Neuron (in vitro differentiated cells): ENCODE measurements around the gene PDCL3.

Experiments used
- H2AFZ ChIP-seq: one replicate; pipeline ENCODE4 v1.6.1; 2013; ENCODE audit warnings: low read depth, mild to moderate bottlenecking, inconsistent platforms, low read length, moderate library complexity
- H3K27me3 ChIP-seq: one replicate; pipeline ENCODE4 v1.6.1; 2013; ENCODE audit warnings: low read length; ENCODE audit not compliant: insufficient read depth
- H3K36me3 ChIP-seq: one replicate; pipeline ENCODE4 v1.6.1; 2013; ENCODE audit warnings: low read length; ENCODE audit not compliant: insufficient read depth
- H3K4me1 ChIP-seq: one replicate; pipeline ENCODE4 v1.6.1; 2013; ENCODE audit warnings: low read length; ENCODE audit not compliant: insufficient read depth
- H3K4me3 ChIP-seq: 2 replicates; pipeline ENCODE4 v1.5.1; 2013; ENCODE audit warnings: mild to moderate bottlenecking, low read length, moderate library complexity
- H3K9me3 ChIP-seq: one replicate; pipeline ENCODE4 v1.6.1; 2013; ENCODE audit warnings: low read length

PDCL3 gene

GRCh38 chr2:100606332-100606725 is 43.5 kb downstream of the PDCL3 start:
- no peak overlapping the region for H3K4me3 ChIP-seq
- H3K27me3 ChIP-seq, result no peaks in the 10 kb centered on the region
- H3K36me3 ChIP-seq, result no peaks in the 10 kb centered on the region
- no peaks in the 10 kb centered on the region for H3K4me1 ChIP-seq
- no peak overlapping the region for H2AFZ ChIP-seq
- H3K9me3 ChIP-seq, result no peaks in the 10 kb centered on the region

- no peaks in the 10 kb centered on the region for H3K36me3 ChIP-seq
- no peaks in the 10 kb centered on the region for H3K27me3 ChIP-seq
- no peak overlapping the region for H2AFZ ChIP-seq
- H3K9me3 ChIP-seq, result no peaks in the 10 kb centered on the region
- H3K4me3 ChIP-seq, result no peak overlapping the region
- no peaks in the 10 kb centered on the region for H3K4me1 ChIP-seq
Measured at GRCh38 chr2:100606726-100607343, 44.0 kb downstream of the PDCL3 start.

- no peaks in the 10 kb centered on the region for H3K36me3 ChIP-seq
- H3K27me3 ChIP-seq, result no peaks in the 10 kb centered on the region
- no peaks in the 10 kb centered on the region for H3K4me1 ChIP-seq
- no peak overlapping the region for H3K4me3 ChIP-seq
- H2AFZ ChIP-seq, result no peak overlapping the region
- H3K9me3 ChIP-seq, result no peaks in the 10 kb centered on the region
Measured at GRCh38 chr2:100610381-100610831, 47.6 kb downstream of the PDCL3 start.

GRCh38 chr2:100611079-100612029 is 48.6 kb downstream of the PDCL3 start:
- Histone ChIP-seq H3K4me3 (no peak overlapping the region), H3K27me3 (no peaks in the 10 kb centered on the region), H2AFZ (no peak overlapping the region), H3K36me3 (no peaks in the 10 kb centered on the region), H3K9me3 (no peaks in the 10 kb centered on the region), H3K4me1 (no peaks in the 10 kb centered on the region)

GRCh38 chr2:100612388-100613000 is 49.7 kb downstream of the PDCL3 start:
- Histone ChIP-seq H3K27me3 (no peaks in the 10 kb centered on the region), H3K4me3 (no peak overlapping the region), H2AFZ (no peak overlapping the region), H3K9me3 (no peaks in the 10 kb centered on the region), H3K4me1 (no peaks in the 10 kb centered on the region), H3K36me3 (no peaks in the 10 kb centered on the region)

GRCh38 chr2:100613719-100614118 is 50.9 kb downstream of the PDCL3 start:
- no peaks in the 10 kb centered on the region for H3K27me3 ChIP-seq
- H2AFZ ChIP-seq, result no peak overlapping the region
- H3K4me3 ChIP-seq, result no peak overlapping the region
- no peaks in the 10 kb centered on the region for H3K36me3 ChIP-seq
- H3K4me1 ChIP-seq, result no peaks in the 10 kb centered on the region
- no peaks in the 10 kb centered on the region for H3K9me3 ChIP-seq

- Histone ChIP-seq H2AFZ (no peak overlapping the region), H3K4me1 (no peaks in the 10 kb centered on the region), H3K9me3 (no peaks in the 10 kb centered on the region), H3K27me3 (no peaks in the 10 kb centered on the region), H3K36me3 (no peaks in the 10 kb centered on the region), H3K4me3 (no peak overlapping the region)
Measured at GRCh38 chr2:100614455-100615000, 51.7 kb downstream of the PDCL3 start.

GRCh38 chr2:100615471-100615870 is 52.7 kb downstream of the PDCL3 start:
- Histone ChIP-seq H3K9me3 (no peaks in the 10 kb centered on the region), H3K36me3 (no peaks in the 10 kb centered on the region), H3K4me3 (no peak overlapping the region), H2AFZ (no peak overlapping the region), H3K4me1 (no peaks in the 10 kb centered on the region), H3K27me3 (no peaks in the 10 kb centered on the region)

- no peak overlapping the region for H2AFZ ChIP-seq
- no peaks in the 10 kb centered on the region for H3K9me3 ChIP-seq
Measured at GRCh38 chr2:100615886-100616285, 53.1 kb downstream of the PDCL3 start.

GRCh38 chr2:100616841-100617390 is 54.1 kb downstream of the PDCL3 start:
- H2AFZ ChIP-seq, result no peak overlapping the region
- no peak overlapping the region for H3K4me3 ChIP-seq
- H3K27me3 ChIP-seq, result no peaks in the 10 kb centered on the region
- H3K36me3 ChIP-seq, result no peaks in the 10 kb centered on the region
- no peaks in the 10 kb centered on the region for H3K9me3 ChIP-seq
- no peaks in the 10 kb centered on the region for H3K4me1 ChIP-seq

More at GRCh38 chr2:100615886-100616285, 53.1 kb downstream of the PDCL3 start:
- no peak overlapping the region for H3K4me3 ChIP-seq
- no peaks in the 10 kb centered on the region for H3K36me3 ChIP-seq
- no peaks in the 10 kb centered on the region for H3K4me1 ChIP-seq
- H3K27me3 ChIP-seq, result no peaks in the 10 kb centered on the region

- no peaks in the 10 kb centered on the region for H3K36me3 ChIP-seq
- no peak overlapping the region for H2AFZ ChIP-seq
- no peaks in the 10 kb centered on the region for H3K4me1 ChIP-seq
- no peak overlapping the region for H3K4me3 ChIP-seq
- no peaks in the 10 kb centered on the region for H3K9me3 ChIP-seq
- no peaks in the 10 kb centered on the region for H3K27me3 ChIP-seq
Measured at GRCh38 chr2:100619951-100620350, 57.2 kb downstream of the PDCL3 start.

GRCh38 chr2:100620481-100620880 is 57.7 kb downstream of the PDCL3 start:
- Histone ChIP-seq H3K27me3 (no peaks in the 10 kb centered on the region), H3K9me3 (no peaks in the 10 kb centered on the region), H3K4me3 (no peak overlapping the region), H3K36me3 (no peaks in the 10 kb centered on the region), H2AFZ (no peak overlapping the region), H3K4me1 (no peaks in the 10 kb centered on the region)
